GM18508 (cell line): ENCODE data around the gene TLNRD1.

Experiments
- ATAC-seq: cut with Tn5 transposase; IDR thresholded peaks from one replicate; pipeline ENCODE4 v1.9.1; 2021; ENCODE audit warnings: moderate number of reproducible peaks; ENCODE audit not compliant: insufficient read depth, unreplicated experiment

Gene TLNRD1

GRCh38 chr15:81000144-81000623, 539 bp upstream of the TLNRD1 start:
- ATAC-seq, result no peak

DNA sequence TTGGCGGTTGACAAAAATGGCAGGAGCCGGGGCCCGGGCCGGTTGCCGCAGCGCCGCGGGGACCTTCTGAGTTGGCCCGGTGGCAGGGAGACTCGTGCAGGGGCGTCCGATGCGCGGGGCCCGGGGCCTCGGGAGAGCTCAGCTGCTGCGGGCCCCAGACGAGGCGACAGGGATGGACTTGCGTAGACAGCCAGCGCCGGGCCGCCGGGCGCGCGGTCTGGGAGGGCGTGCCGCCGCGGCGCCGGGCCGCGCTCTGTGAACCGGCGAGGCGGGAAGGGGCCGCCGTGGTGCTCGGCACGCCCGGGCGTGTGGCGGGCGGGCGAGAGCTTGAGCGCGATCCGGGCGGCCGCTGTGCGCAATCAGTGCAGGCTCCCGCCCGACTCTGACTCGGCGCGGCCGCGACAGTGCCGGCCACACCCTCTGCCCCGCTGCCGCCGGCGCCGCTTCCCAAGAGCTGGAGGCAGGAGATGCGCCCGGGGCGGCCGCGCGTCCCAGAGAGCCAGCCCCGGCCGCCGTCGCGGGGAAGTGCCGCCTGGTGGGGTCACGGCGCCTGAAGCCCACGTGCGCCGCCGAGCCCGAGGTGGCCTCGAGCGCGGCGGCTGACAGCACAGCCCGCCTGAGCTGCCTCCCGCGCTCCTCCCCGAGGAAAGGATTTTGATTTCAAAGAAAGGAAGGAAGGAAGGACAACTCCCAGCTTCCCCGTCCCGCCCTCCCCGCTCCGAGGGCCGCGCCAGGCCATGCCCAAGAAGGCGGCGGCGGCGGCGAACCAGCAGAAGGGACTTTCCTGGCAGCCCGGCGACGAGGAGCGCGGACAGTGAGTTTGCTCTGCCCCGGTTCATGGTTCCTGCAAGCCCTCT, 657 bp downstream of the TLNRD1 start:
- no peak for ATAC-seq

DNA sequence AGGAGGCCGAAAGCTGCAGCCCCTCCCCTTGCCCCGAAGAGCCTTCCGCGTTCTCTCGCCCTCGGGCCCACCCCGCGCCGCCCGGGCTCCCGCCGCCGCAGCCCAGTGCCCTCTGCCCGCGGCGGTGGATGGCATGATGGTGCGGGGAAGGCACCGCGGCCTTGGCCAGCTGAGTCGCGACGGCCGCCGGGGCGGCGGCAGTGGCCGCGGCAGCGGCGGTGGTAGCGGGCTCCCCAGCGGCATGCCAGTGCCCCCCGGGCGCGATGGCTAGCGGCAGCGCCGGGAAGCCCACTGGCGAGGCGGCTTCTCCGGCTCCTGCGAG, 1.2 kb downstream of the TLNRD1 start:
- ATAC-seq, result no peak

DNA sequence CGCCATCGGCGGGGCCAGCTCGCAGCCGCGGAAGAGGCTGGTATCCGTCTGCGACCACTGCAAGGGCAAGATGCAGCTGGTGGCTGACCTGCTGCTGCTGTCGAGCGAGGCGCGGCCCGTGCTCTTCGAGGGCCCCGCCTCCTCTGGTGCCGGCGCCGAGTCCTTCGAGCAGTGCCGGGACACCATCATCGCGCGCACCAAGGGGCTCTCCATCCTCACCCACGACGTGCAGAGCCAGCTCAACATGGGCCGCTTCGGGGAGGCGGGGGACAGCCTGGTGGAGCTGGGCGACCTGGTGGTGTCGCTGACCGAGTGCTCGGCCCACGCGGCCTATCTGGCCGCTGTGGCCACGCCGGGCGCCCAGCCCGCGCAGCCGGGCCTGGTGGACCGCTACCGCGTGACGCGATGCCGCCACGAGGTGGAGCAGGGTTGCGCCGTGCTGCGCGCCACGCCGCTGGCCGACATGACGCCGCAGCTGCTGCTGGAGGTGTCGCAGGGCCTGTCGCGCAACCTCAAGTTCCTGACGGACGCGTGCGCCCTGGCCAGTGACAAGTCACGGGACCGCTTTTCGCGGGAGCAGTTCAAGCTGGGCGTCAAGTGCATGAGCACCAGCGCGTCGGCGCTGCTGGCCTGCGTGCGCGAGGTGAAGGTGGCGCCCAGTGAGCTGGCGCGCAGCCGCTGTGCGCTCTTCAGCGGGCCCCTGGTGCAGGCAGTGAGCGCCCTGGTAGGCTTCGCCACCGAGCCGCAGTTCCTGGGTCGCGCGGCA, 1.8 kb downstream of the TLNRD1 start:
- ATAC-seq, result no peak

DNA sequence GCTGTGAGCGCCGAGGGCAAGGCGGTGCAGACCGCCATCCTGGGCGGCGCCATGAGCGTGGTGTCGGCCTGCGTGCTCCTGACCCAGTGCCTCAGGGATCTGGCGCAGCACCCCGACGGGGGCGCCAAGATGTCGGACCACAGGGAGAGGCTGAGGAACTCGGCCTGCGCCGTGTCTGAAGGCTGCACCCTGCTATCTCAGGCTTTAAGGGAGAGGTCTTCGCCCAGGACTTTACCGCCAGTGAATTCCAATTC, 2.3 kb downstream of the TLNRD1 start:
- ATAC-seq, result no peak

GRCh38 chr15:81006124-81006523, 5.4 kb downstream of the TLNRD1 start:
- ATAC-seq, result no peak

DNA sequence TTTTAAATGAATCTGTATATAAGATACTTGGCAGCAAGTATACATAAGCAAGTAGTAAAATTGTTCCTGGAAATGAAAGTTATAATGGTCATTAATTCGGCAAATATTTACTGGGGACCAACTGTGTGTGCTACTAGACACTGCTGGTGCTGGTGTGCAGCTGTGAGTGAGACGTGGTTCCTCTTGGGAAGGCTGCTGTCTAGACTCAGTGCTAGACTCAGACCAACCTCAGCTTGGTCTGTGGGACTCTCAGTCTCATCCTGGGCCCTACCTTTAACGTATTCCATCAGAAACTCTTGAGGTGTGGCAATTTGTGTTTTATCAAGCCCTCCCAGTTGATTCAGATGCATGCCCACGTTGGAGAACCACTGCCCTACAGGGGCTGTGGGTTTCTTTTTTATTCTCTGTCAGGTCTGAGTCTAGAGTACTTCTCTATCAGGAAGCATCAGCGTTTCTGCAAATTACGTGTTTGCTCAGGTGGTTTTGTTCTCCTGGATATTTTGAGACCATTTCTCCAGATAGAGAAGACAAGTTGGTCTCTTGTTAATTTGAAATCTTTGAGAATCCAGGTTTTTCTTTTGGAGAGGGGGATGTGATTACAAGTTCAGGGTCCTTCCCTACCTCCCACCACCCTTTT, 6.8 kb downstream of the TLNRD1 start:
- ATAC-seq, result no peak

DNA sequence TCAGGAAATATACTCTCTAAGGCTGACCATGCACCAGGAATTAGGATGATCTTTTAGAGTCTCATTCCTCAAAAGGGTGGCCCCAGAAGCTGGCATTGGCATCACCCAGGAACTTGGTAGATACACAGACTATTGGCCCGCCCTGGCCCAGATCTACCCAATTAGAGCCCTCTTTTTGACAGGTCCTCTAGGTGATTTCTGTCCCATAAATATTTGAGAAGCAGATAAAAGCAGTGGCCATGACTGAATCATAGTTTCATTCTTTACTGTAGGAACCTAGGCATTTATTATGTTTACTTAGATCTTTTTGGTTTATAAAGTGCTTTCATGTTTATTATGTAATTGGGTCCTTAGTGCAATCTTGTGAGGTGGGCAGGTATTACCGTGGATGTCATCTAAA, 7.6 kb downstream of the TLNRD1 start:
- no peak for ATAC-seq

DNA sequence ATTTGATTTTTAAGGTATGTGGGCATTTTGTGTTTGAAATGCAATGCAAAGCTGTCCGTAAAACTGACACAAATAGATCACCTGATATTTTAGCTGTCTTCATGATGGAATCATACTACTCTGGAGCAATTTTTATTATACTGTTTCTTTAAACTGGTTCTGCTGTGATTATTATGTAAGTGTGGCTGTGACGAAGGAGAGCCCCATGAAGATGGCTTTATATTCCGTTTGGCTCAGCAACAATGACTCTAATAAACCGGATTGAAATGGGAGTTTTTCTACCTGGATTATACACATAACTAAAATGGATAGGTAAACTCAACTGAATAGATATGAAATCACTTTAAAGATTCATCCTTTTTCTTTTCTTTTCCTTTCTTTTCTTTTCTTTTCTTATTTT, 9.4 kb downstream of the TLNRD1 start:
- no peak for ATAC-seq

GRCh38 chr15:81011593-81011992, 10.9 kb downstream of the TLNRD1 start:
- no peak for ATAC-seq

DNA sequence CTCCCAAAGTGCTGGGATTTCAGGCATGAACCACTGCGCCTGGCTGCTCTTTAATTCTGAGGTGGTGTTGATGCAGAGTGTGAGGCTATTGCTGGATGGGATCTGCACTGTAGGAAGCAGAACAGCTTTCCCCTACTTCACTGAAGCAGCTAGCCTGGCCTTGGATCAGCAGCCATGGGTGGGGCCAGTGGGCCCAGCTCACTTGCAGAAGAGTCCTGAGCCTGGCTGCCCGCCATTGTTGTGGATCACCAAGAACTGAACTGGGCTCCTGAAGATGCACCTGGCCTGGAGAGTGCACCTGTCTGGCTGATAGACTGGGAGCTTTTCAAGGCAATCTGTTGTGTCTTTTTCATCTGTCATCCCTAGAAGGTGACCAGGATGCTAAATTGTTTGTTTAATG, 11.9 kb downstream of the TLNRD1 start:
- ATAC-seq, result no peak

- no peak for ATAC-seq
Observed at GRCh38 chr15:81013396-81013929, 12.7 kb downstream of the TLNRD1 start.

- no peak for ATAC-seq
Observed at GRCh38 chr15:81014446-81015093, 13.8 kb downstream of the TLNRD1 start.

DNA sequence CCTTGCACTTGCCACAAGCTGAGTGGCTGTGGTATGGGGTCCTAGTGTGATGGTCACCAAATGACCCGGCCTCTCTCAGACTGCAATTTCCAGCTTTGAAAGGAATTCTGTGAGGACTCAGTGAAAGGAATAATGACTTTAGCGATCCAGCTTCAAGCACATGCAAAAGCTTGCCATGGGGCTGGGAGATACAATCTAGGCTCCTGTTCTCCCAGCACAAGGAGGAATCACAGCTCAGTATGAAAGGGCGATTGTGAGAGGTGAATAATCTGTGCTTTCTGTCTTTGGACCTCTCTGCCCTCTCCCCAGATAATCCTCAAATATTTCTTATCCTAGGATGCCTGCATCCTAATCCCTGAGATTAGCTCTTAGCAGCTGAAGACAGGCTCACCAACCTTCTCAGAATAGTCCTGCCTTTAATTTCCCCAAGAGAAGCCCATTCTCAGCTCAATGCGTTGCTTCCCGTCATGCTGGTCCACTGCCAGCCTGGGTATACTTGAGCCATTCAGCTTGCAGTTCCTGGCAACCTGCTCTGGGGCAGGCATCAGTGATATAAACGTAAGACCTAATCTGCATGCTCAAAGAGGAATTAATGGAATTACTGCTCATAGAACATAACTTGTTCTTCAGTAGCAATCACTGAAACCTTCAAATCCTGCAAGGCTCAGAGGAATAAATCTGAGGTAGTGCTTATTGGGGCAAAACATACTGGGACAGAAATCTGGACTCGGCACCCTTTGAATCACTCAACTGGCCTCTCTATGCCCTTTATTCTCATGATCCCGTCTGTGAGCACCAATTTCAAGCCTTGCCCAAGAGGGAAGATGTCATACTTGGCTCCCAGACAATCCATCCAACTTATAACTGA, 15.1 kb downstream of the TLNRD1 start:
- ATAC-seq, result no peak

- ATAC-seq, result no peak
Observed at GRCh38 chr15:81016489-81017068, 15.9 kb downstream of the TLNRD1 start.

GRCh38 chr15:81018197-81018596, 17.5 kb downstream of the TLNRD1 start:
- ATAC-seq, result no peak

DNA sequence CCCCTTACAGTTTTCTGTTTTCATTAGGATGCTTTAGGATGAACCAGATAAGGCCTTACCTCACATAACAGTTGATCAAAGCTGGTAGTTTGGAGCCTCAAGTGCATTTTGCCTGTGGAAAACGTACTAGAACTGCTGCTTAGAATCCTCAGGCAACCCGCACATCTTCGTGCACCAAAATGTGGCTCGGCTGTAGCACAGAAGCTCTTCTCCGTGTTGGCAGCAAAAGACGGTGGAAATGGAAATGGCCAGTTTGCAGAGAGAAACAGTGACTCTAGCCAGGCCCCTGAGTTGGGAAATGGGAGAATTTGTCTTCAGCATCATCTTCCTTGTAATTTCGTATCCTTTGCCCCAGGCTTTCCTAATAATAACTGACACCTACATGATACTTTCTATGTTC, 20.6 kb downstream of the TLNRD1 start:
- no peak for ATAC-seq

DNA sequence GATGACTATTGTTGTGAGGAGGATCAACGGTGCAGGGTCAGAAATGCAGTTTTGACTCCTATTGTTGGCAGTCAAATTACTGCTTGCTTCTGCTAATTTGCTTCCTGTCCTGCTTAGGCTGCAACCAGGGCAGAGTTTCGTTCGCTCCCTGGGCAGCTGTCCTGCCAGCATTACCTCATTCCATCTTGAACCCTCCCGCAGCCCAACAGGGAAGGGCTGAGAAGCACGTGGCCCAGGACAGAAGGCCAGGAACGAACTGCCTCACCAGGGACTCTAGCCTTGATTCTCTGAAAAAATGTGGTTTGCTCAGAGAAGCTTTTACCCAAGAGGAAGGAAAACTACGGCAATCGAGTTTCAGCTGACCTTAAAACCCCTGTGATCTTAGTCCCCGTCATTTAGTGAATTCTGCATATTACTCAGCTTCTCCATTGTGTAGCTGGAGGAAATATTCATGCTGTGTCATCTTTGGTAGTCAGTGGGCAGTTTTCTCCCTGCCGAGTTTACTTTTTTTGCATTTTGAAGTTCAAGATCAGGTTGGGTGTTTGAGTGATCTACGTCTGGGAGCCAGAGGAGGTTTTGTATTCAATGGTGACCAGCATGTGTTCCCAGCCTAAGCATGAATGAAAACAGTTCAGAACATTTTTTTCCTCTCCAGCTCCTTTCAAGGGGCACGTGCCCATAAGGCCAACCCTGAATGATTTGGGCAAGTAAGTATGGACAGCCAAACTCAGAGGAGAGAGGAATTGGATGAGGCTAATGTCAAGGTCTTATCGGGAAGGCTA, 23.0 kb downstream of the TLNRD1 start:
- peak; percentile 89 for ATAC-seq
